ENCODE results near the gene ZBTB21.
"Not testable (repeated sequence)": the region's sequence is repeated elsewhere in the genome, so short reads cannot be mapped to it uniquely, and the experiment has no call there.

The ZBTB21 gene

GRCh38 chr21:41995577-41995976 is 14.6 kb downstream of the ZBTB21 start:
- in situ Hi-C loops (cut with HindIII; ENCODE audit: low sequenced_read_pairs), result no loop called here

GRCh38 chr21:41994613-41995012 is 15.5 kb downstream of the ZBTB21 start:
- in situ Hi-C loops (cut with HindIII; ENCODE audit: low sequenced_read_pairs), result not testable (repeated sequence)

- in situ Hi-C loops (cut with HindIII; ENCODE audit: low sequenced_read_pairs), result no loop called here
Observed at GRCh38 chr21:41993744-41994143, 16.4 kb downstream of the ZBTB21 start.

- in situ Hi-C loops (cut with HindIII; ENCODE audit: low sequenced_read_pairs), result no loop called here
Observed at GRCh38 chr21:41992576-41992975, 17.6 kb downstream of the ZBTB21 start.

- in situ Hi-C loops (cut with HindIII; ENCODE audit: low sequenced_read_pairs), result no loop called here
Observed at GRCh38 chr21:41991659-41992058, 18.5 kb downstream of the ZBTB21 start.

- in situ Hi-C loops (cut with HindIII; ENCODE audit: low sequenced_read_pairs), result no loop called here
Observed at GRCh38 chr21:41989698-41990097, 20.5 kb downstream of the ZBTB21 start.

- in situ Hi-C loops (cut with HindIII; ENCODE audit: low sequenced_read_pairs), result no loop called here
Observed at GRCh38 chr21:41987310-41987709, 22.9 kb downstream of the ZBTB21 start.

GRCh38 chr21:41985662-41986416 is 24.3 kb downstream of the ZBTB21 start:
- in situ Hi-C loops (cut with HindIII; ENCODE audit: low sequenced_read_pairs), result no loop called here

GRCh38 chr21:41983229-41983628 is 26.9 kb downstream of the ZBTB21 start:
- in situ Hi-C loops (cut with HindIII; ENCODE audit: low sequenced_read_pairs), result no loop called here

- in situ Hi-C loops (cut with HindIII; ENCODE audit: low sequenced_read_pairs), result no loop called here
Observed at GRCh38 chr21:41980561-41980960, 29.6 kb downstream of the ZBTB21 start.

GRCh38 chr21:41979751-41980369 is 30.3 kb downstream of the ZBTB21 start:
- in situ Hi-C loops (cut with HindIII; ENCODE audit: low sequenced_read_pairs), result no loop called here

- in situ Hi-C loops (cut with HindIII; ENCODE audit: low sequenced_read_pairs), result no loop called here
Observed at GRCh38 chr21:41979335-41979734, 30.8 kb downstream of the ZBTB21 start.

- in situ Hi-C loops (cut with HindIII; ENCODE audit: low sequenced_read_pairs), result no loop called here
Observed at GRCh38 chr21:41977034-41977950, 32.9 kb downstream of the ZBTB21 start.

- in situ Hi-C loops (cut with HindIII; ENCODE audit: low sequenced_read_pairs), result no loop called here
Observed at GRCh38 chr21:41976611-41977010, 33.5 kb downstream of the ZBTB21 start.

- in situ Hi-C loops (cut with HindIII; ENCODE audit: low sequenced_read_pairs), result no loop called here
Observed at GRCh38 chr21:41975391-41976272, 34.5 kb downstream of the ZBTB21 start.

- in situ Hi-C loops (cut with HindIII; ENCODE audit: low sequenced_read_pairs), result no loop called here
Observed at GRCh38 chr21:41974752-41975053, 35.5 kb downstream of the ZBTB21 start.

GRCh38 chr21:41973861-41974751 is 36.1 kb downstream of the ZBTB21 start:
- in situ Hi-C loops (cut with HindIII; ENCODE audit: low sequenced_read_pairs), result no loop called here

GRCh38 chr21:41973427-41973831 is 36.7 kb downstream of the ZBTB21 start:
- in situ Hi-C loops (cut with HindIII; ENCODE audit: low sequenced_read_pairs), result no loop called here

- in situ Hi-C loops (cut with HindIII; ENCODE audit: low sequenced_read_pairs), result no loop called here
Observed at GRCh38 chr21:41972511-41973205, 37.5 kb downstream of the ZBTB21 start.
